H1 (cell line): ENCODE measurements around the gene EIF4E1B.

ENCODE experiments used
- EP300 ChIP-seq, 2 experiments: IDR thresholded peaks; 1 replicate in 1 of 2; 2 replicates in 1 of 2; pipeline ENCODE4 v1.6.1; 2011 to 2012; ENCODE audit warnings: low read depth in 2 of 2, low read length in 2 of 2, mild to moderate bottlenecking in 2 of 2, borderline replicate concordance in 1 of 2, inconsistent platforms in 1 of 2, moderate library complexity in 1 of 2
- EZH2 ChIP-seq: fragments of 200-600 bp; sonication (generic); IDR thresholded peaks from 2 replicates; pipeline ENCODE4 v1.7.1; 2012; ENCODE audit warnings: low read depth, mild to moderate bottlenecking, moderate library complexity, low read length, inconsistent platforms; ENCODE audit not compliant: severe bottlenecking
- GABPA ChIP-seq: IDR thresholded peaks from 2 replicates; pipeline ENCODE4 v1.6.1; 2011; ENCODE audit warnings: mild to moderate bottlenecking, low read length, moderate library complexity, borderline replicate concordance; ENCODE audit not compliant: insufficient read depth
- POLR2A ChIP-seq, 2 experiments: IDR thresholded peaks; 1 replicate in 1 of 2; 2 replicates in 1 of 2; pipeline ENCODE4 v1.6.1; 2011; ENCODE audit warnings: low read depth in 2 of 2, low read length in 2 of 2, mild to moderate bottlenecking in 2 of 2; ENCODE audit errors: control extremely low read depth in 1 of 2
- POLR2AphosphoS5 ChIP-seq: IDR thresholded peaks from 2 replicates; pipeline ENCODE4 v1.6.1; 2011; ENCODE audit warnings: low read depth, low read length
- TAF1 ChIP-seq: IDR thresholded peaks from 2 replicates; pipeline ENCODE4 v1.6.1; 2011; ENCODE audit warnings: mild to moderate bottlenecking, low read depth, low read length
- TEAD4 ChIP-seq: IDR thresholded peaks from 2 replicates; pipeline ENCODE4 v1.6.1; 2012; ENCODE audit warnings: low read depth, low read length, inconsistent platforms, mixed read lengths
- YY1 ChIP-seq: IDR thresholded peaks from 2 replicates; pipeline ENCODE4 v1.6.1; 2011; ENCODE audit warnings: low read depth, mild to moderate bottlenecking, low read length
- TF ChIP-seq, protein P1 (sequence below), 3 experiments: IDR thresholded peaks; 1 replicate in 2 of 3; 2 replicates in 1 of 3; pipeline versions ENCODE4 v1.5.1 to v1.6.1; 2011; ENCODE audit warnings: low read length in 3 of 3, mild to moderate bottlenecking in 3 of 3, inconsistent platforms in 2 of 3, low read depth in 1 of 3, moderate library complexity in 1 of 3; ENCODE audit not compliant: insufficient read depth in 1 of 3; ENCODE audit errors: control extremely low read depth in 1 of 3

DNA sequence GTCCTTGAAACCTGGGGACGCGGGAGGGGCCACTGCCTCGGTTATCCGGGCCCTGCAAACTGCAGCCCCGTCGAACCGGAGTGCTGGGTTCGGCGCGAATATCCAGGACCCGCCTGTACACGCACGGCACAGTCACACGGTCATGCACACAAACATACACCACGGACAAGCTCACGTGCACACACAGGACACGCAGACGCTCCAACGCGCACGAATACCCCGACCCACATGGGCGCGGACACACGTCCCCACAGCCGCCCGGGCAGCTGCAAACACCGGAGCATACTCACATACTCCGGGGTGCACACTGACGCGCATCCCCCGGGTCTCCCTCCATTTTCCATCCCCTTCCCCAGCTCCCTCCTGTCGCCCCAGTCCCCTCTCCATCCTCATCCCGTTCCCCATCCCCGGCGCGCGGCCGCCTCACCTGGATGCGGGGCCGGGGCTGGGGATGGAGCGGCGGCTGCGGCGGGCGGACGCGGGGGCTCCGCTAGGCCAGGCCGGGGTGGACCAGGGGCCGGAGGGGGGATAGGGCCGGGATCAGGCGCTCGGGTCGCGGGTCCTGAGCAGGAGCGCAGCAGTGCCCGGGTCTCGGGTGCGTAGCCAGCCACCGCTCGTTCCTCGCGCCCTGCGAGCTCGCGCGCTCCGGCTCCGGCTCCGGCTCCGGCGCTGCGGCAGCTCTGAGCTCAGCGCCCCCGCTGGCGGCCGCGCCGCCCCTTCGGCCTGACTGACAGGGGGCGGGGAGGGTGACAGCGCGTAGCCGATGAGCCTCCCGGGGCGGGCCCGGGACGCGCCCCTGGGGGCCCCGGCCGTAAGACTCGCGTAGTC lies at the start of gene EIF4E1B, which contains the start of gene SNCB:
- TF ChIP-seq, protein P1, sequence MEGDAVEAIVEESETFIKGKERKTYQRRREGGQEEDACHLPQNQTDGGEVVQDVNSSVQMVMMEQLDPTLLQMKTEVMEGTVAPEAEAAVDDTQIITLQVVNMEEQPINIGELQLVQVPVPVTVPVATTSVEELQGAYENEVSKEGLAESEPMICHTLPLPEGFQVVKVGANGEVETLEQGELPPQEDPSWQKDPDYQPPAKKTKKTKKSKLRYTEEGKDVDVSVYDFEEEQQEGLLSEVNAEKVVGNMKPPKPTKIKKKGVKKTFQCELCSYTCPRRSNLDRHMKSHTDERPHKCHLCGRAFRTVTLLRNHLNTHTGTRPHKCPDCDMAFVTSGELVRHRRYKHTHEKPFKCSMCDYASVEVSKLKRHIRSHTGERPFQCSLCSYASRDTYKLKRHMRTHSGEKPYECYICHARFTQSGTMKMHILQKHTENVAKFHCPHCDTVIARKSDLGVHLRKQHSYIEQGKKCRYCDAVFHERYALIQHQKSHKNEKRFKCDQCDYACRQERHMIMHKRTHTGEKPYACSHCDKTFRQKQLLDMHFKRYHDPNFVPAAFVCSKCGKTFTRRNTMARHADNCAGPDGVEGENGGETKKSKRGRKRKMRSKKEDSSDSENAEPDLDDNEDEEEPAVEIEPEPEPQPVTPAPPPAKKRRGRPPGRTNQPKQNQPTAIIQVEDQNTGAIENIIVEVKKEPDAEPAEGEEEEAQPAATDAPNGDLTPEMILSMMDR (IDR thresholded peaks at IDR 0.05; ENCODE audit: control extremely low read depth in 1 of 3, insufficient read depth in 1 of 3, low read depth in 1 of 3, low read length in 3 of 3) = no peak
- TF ChIP-seq POLR2A (IDR thresholded peaks at IDR 0.05; ENCODE audit: control extremely low read depth in 1 of 2, low read depth in 2 of 2, low read length in 2 of 2) (no peak), YY1 (peak; percentile 81), TAF1 (no peak), POLR2AphosphoS5 (no peak), EZH2 (no peak), GABPA (no peak), TEAD4 (no peak), EP300 (IDR thresholded peaks at IDR 0.05; ENCODE audit: borderline replicate concordance in 1 of 2, low read depth in 2 of 2, low read length in 2 of 2) (no peak)
